HEK293T (cell line): ENCODE data around the gene KRT3.

ENCODE experiments used
- BHLHE40 ChIP-seq: fragments of 450-650 bp; IDR thresholded peaks from 2 replicates; pipeline ENCODE4 v1.6.1; 2016; ENCODE audit warnings: mild to moderate bottlenecking, moderate library complexity, borderline replicate concordance
- FOXA1 ChIP-seq: fragments of 450-650 bp; IDR thresholded peaks from 2 replicates; pipeline ENCODE4 v1.6.1; 2016; ENCODE audit warnings: mild to moderate bottlenecking
- HDGF ChIP-seq: fragments of 450-650 bp; IDR thresholded peaks from 2 replicates; pipeline ENCODE4 v1.6.1; 2017; ENCODE audit warnings: antibody characterized with exemption, borderline replicate concordance
- SP1 ChIP-seq: fragments of 450-650 bp; IDR thresholded peaks from 2 replicates; pipeline ENCODE4 v1.6.1; 2017

GRCh38 chr12:52760623-52761022 lies 35.3 kb downstream of the KRT3 start:
- TF ChIP-seq FOXA1 (no peak), SP1 (no peak), HDGF (no peak), BHLHE40 (no peak)
